ENCODE results near the gene FBXO39. TPM values are rescaled to one million over a fixed set of nuclear protein-coding genes. Genes with fewer than 3 reads are reported as not detected.

FBXO39 gene
- total RNA-seq, 1 experiment from 2014 or later: not detected

DNA sequence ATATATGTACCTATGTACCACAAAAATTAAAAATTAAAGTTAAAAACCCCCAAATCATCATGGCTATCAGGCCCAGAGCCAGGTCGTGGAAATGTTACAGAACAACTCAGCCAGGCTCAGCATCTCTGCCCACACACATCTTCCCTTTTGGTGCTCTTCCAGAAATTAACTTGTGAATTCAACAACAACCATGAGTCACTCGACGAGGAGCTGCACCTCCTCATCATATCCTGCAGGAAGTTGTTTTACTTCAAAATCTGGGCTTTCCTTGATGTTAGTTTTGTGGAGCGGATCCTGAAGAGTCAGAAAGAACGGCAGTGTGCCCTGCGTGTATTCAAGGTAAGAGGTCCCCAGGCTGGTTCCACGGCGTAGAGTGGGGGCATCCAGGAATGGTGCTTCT, 10.6 kb downstream of the FBXO39 start:
- Histone ChIP-seq H3K4me3 (no peak overlapping the region), H3K27ac (no peak overlapping the region), H3K4me1 (replicated peaks; ENCODE audit: insufficient read depth) (no peaks in the 10 kb centered on the region), H3K9me2 (ENCODE audit: insufficient read depth) (no peaks in the 10 kb centered on the region), H3K79me2 (ENCODE audit: low read depth) (no peaks in the 10 kb centered on the region), H4K20me1 (ENCODE audit: insufficient read depth) (no peaks in the 10 kb centered on the region), H3K9me3 (ENCODE audit: insufficient read depth, low read depth) (no peaks in the 10 kb centered on the region), H3F3A (ENCODE audit: insufficient read depth, low read depth) (no peaks in the 10 kb centered on the region), H3K27me3 (ENCODE audit: insufficient read depth, low read depth) (no peaks in the 10 kb centered on the region; the same call in 1 of the 2 replicates), H2AFZ (no peak overlapping the region), H3K36me3 (ENCODE audit: low read depth) (no peaks in the 10 kb centered on the region), H3K4me2 (no peak overlapping the region)
- TF ChIP-seq EZH2 (IDR thresholded peaks at IDR 0.05; ENCODE audit: low read depth) (no peak), CTCF (conservative IDR thresholded peaks at IDR 0.05) (no peak)
- POLR2A ChIA-PET (ENCODE audit: unreplicated experiment): no interaction called here
- no peak for DNase-seq
- CTCF ChIA-PET: interaction anchor here (0.6 kb wide), 1 partner anchor 49 kb away, joined by 3 read pairs; no protein-coding TSS in a partner anchor
- no TSS peak for BruUV-seq (replicated peaks)
- intact Hi-C loops (cut with micrococcal nuclease; ENCODE audit: unreplicated experiment): no loop called here

- no peak for TF ChIP-seq EZH2 (IDR thresholded peaks at IDR 0.05; ENCODE audit: low read depth)
- TF ChIP-seq CTCF (conservative IDR thresholded peaks at IDR 0.05): no peak
- intact Hi-C loops (cut with micrococcal nuclease; ENCODE audit: unreplicated experiment): no loop called here
- Histone ChIP-seq H3K27ac (no peak overlapping the region), H3K9me3 (ENCODE audit: insufficient read depth, low read depth) (no peaks in the 10 kb centered on the region), H3K4me2 (no peak overlapping the region), H3K27me3 (ENCODE audit: insufficient read depth, low read depth) (no peaks in the 10 kb centered on the region; the same call in 1 of the 2 replicates), H3K36me3 (ENCODE audit: low read depth) (no peaks in the 10 kb centered on the region), H4K20me1 (ENCODE audit: insufficient read depth) (no peaks in the 10 kb centered on the region), H3K4me3 (no peak overlapping the region), H3F3A (ENCODE audit: insufficient read depth, low read depth) (no peaks in the 10 kb centered on the region), H3K79me2 (ENCODE audit: low read depth) (no peaks in the 10 kb centered on the region), H3K4me1 (replicated peaks; ENCODE audit: insufficient read depth) (no peaks in the 10 kb centered on the region), H3K9me2 (ENCODE audit: insufficient read depth) (no peaks in the 10 kb centered on the region), H2AFZ (no peak overlapping the region)
- CTCF ChIA-PET: interaction anchor here (0.5 to 0.6 kb wide), 2 partner anchors 47 to 48 kb away, joined by 3 read pairs; no protein-coding TSS in a partner anchor
- DNase-seq: no peak
- POLR2A ChIA-PET (ENCODE audit: unreplicated experiment): no interaction called here
- BruUV-seq (replicated peaks): no TSS peak
These were observed 11.2 kb downstream of the FBXO39 start for GRCh38 chr17:6787081-6787693.

DNA sequence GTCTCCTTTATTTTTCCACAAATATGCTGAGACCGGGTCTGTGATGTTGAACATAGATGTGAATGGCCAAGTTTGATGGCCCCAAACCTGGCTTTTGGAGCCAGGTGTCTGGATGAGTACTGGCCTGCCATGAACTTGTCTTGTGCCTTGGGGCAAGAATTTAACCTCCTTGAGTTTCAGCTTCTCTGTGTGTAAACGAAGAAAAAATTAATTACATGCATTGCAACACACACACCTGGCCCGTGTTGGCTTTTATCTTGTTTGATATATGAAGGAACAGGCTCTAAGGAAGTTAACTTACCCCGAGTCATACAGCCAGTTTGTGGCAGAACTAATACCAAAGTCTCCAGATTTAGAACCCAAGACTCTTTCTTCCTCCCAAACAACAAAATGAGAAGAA, 13.1 kb downstream of the FBXO39 start:
- no TSS peak for BruUV-seq (replicated peaks)
- Histone ChIP-seq H3K9me3 (ENCODE audit: insufficient read depth, low read depth) (no peaks in the 10 kb centered on the region), H3K4me2 (no peak overlapping the region; the same call in 1 of the 2 replicates), H3K27ac (no peak overlapping the region), H3K4me3 (no peak overlapping the region), H2AFZ (no peak overlapping the region; the same call in 1 of the 2 replicates), H3K9me2 (ENCODE audit: insufficient read depth) (no peaks in the 10 kb centered on the region), H3F3A (ENCODE audit: insufficient read depth, low read depth) (no peaks in the 10 kb centered on the region), H4K20me1 (ENCODE audit: insufficient read depth) (no peaks in the 10 kb centered on the region), H3K27me3 (ENCODE audit: insufficient read depth, low read depth) (no peaks in the 10 kb centered on the region; the same call in 1 of the 2 replicates), H3K4me1 (replicated peaks; ENCODE audit: insufficient read depth) (no peaks in the 10 kb centered on the region), H3K36me3 (ENCODE audit: low read depth) (no peaks in the 10 kb centered on the region), H3K79me2 (ENCODE audit: low read depth) (no peaks in the 10 kb centered on the region)
- ChIA-PET POLR2A (ENCODE audit: unreplicated experiment) (no interaction called here), CTCF (no interaction called here)
- no peak for DNase-seq
- TF ChIP-seq CTCF (conservative IDR thresholded peaks at IDR 0.05): no peak
- no peak for TF ChIP-seq EZH2 (IDR thresholded peaks at IDR 0.05; ENCODE audit: low read depth)
- intact Hi-C loops (cut with micrococcal nuclease; ENCODE audit: unreplicated experiment): no loop called here
